HepG2 (cell line): Measurements from ENCODE around the gene CCDC157. TPM values are rescaled to one million over a fixed set of nuclear protein-coding genes. Genes with fewer than 3 reads are reported as not detected.

ENCODE experiments used
- ETV5 ChIP-seq: IDR thresholded peaks from 2 replicates; pipeline ENCODE4 v1.6.1; 2018; ENCODE audit warnings: missing biosample characterization, missing genetic modification reagents, inconsistent platforms, borderline replicate concordance
- HNF4A ChIP-seq: sonication (generic); formaldehyde crosslinking; IDR thresholded peaks from 2 replicates; pipeline ENCODE4 v1.4.0; 2020; ENCODE audit warnings: missing genetic modification reagents
- RBM39 ChIP-seq: fragments of 200-400 bp; formaldehyde crosslinking; IDR thresholded peaks from one replicate; pipeline ENCODE4 v1.6.1; 2018; ENCODE audit warnings: antibody characterized with exemption, mild to moderate bottlenecking, low read depth, low read length; ENCODE audit not compliant: poor library complexity, severe bottlenecking
- REXO4 ChIP-seq: sonication (generic); formaldehyde crosslinking; IDR thresholded peaks from 2 replicates; pipeline ENCODE4 v1.8.0; 2022; ENCODE audit warnings: missing genetic modification reagents, mild to moderate bottlenecking, borderline replicate concordance
- TBX3 ChIP-seq: fragments of 450-650 bp; IDR thresholded peaks from 2 replicates; pipeline ENCODE4 v1.6.1; 2017; ENCODE audit warnings: antibody characterized with exemption, mild to moderate bottlenecking, inconsistent platforms, borderline replicate concordance
- ZNF772 ChIP-seq: sonication (generic); formaldehyde crosslinking; IDR thresholded peaks from 2 replicates; pipeline ENCODE4 v1.5.0; 2020; ENCODE audit warnings: mild to moderate bottlenecking, missing genetic modification reagents
- polyA plus RNA-seq, 8 experiments: library from polyadenylated mRNA; depleted of rRNA in 3 of 8; stranded (reverse) in 7 of 8; unstranded in 1 of 8; fragments of >200 nt; fragmentation: Illumina TruSeq in 4 of 8; extraction: Trizol in 4 of 8; gene quantifications; 2 replicates each; pipeline versions ENCODE4 v1.2.1 to v1.2.3, GENCODE V29; 2011 to 2016; ENCODE audit warnings: low read depth in 4 of 8, missing spikeins in 1 of 8, mixed read lengths in 1 of 8; ENCODE audit not compliant: insufficient read depth in 1 of 8
- total RNA-seq, 5 experiments: library from RNA; depleted of rRNA; stranded (reverse); fragments of >200 nt; fragmentation: Illumina TruSeq; extraction: Trizol; gene quantifications; 2 replicates each; pipeline ENCODE4 v1.2.3, GENCODE V29; 2016; ENCODE audit warnings: low read depth in 1 of 5
- TF ChIP-seq, protein P1 (sequence below): sonication (generic); formaldehyde crosslinking; IDR thresholded peaks from 2 replicates; pipeline ENCODE4 v1.4.0; 2020; ENCODE audit warnings: missing genetic modification reagents
- TF ChIP-seq, protein P2 (sequence below): fragments of 450-650 bp; IDR thresholded peaks from 2 replicates; pipeline ENCODE4 v1.6.1; 2017
- TF ChIP-seq, protein P3 (sequence below): sonication (generic); formaldehyde crosslinking; IDR thresholded peaks from 2 replicates; pipeline ENCODE4 v1.5.1; 2020; ENCODE audit warnings: mild to moderate bottlenecking, missing genetic modification reagents

Gene CCDC157
- total and polyA plus RNA-seq, 2 of the 13 experiments (the other 11 are each of a cell fraction or from before 2014, with no cell fraction given): 1.4 to 1.6 TPM

DNA sequence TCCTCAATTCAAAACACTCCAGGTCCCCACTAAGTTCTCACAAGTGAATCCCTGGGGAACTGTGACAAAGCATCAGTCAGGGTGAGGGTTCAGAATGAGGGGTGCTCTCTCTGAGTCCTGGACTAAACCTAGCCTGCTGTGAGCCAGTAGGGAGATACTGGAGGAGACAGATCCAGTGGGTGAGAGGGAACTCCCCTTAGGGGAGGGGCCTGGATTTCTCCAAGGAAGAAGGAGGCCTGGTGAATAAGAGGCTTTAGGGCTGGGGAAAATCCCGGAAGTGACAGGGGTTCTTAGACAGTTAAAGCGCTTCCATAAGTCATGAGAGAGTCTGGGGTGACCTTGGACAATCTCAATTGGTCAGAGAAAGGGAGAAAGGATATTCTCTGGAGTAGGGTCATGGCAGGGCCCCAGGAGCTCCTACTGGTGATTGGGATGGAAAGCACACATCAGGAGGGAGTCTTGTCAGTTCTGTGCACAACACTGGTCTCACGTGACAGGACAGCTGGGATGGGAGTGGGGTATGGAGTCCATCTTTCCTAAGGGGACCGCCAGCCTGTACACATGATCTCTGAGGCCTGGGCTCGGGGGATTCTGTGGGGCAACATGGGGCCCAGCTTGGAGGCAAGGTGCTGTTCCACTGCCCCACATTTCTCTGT is 31.6 kb upstream of the CCDC157 start (continued):
- TF ChIP-seq, protein P1, sequence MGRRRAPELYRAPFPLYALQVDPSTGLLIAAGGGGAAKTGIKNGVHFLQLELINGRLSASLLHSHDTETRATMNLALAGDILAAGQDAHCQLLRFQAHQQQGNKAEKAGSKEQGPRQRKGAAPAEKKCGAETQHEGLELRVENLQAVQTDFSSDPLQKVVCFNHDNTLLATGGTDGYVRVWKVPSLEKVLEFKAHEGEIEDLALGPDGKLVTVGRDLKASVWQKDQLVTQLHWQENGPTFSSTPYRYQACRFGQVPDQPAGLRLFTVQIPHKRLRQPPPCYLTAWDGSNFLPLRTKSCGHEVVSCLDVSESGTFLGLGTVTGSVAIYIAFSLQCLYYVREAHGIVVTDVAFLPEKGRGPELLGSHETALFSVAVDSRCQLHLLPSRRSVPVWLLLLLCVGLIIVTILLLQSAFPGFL (CRISPR knock-in tag): no peak
- TF ChIP-seq ZNF772 (CRISPR knock-in tag): no peak
- TF ChIP-seq, protein P2, sequence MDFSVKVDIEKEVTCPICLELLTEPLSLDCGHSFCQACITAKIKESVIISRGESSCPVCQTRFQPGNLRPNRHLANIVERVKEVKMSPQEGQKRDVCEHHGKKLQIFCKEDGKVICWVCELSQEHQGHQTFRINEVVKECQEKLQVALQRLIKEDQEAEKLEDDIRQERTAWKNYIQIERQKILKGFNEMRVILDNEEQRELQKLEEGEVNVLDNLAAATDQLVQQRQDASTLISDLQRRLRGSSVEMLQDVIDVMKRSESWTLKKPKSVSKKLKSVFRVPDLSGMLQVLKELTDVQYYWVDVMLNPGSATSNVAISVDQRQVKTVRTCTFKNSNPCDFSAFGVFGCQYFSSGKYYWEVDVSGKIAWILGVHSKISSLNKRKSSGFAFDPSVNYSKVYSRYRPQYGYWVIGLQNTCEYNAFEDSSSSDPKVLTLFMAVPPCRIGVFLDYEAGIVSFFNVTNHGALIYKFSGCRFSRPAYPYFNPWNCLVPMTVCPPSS: no peak
- TF ChIP-seq, protein P3, sequence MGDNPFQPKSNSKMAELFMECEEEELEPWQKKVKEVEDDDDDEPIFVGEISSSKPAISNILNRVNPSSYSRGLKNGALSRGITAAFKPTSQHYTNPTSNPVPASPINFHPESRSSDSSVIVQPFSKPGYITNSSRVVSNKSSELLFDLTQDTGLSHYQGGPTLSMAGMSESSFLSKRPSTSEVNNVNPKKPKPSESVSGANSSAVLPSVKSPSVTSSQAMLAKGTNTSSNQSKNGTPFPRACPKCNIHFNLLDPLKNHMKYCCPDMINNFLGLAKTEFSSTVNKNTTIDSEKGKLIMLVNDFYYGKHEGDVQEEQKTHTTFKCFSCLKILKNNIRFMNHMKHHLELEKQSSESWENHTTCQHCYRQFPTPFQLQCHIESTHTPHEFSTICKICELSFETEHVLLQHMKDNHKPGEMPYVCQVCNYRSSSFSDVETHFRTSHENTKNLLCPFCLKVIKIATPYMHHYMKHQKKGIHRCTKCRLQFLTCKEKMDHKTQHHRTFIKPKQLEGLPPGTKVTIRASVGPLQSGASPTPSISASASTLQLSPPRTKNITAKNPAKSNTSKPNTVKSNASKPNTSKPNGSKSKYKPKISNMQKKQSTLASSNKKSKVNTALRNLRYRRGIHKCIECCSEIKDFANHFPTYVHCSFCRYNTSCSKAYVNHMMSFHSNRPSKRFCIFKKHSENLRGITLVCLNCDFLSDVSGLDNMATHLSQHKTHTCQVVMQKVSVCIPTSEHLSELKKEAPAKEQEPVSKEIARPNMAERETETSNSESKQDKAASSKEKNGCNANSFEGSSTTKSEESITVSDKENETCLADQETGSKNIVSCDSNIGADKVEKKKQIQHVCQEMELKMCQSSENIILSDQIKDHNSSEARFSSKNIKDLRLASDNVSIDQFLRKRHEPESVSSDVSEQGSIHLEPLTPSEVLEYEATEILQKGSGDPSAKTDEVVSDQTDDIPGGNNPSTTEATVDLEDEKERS (CRISPR knock-in tag): no peak
- TF ChIP-seq TBX3: no peak
- no peak for TF ChIP-seq HNF4A (CRISPR knock-in tag)
- TF ChIP-seq ETV5 (CRISPR knock-in tag): no peak
- no peak for TF ChIP-seq RBM39
- TF ChIP-seq REXO4 (CRISPR knock-in tag): no peak
